Measurements from ENCODE around the gene INKA1. TPM values are rescaled to one million over a fixed set of nuclear protein-coding genes. Genes with fewer than 3 reads are reported as not detected.

INKA1 gene
- total RNA-seq, 2 donors from 2014 or later, result 1.8 to 4.2 TPM

DNA sequence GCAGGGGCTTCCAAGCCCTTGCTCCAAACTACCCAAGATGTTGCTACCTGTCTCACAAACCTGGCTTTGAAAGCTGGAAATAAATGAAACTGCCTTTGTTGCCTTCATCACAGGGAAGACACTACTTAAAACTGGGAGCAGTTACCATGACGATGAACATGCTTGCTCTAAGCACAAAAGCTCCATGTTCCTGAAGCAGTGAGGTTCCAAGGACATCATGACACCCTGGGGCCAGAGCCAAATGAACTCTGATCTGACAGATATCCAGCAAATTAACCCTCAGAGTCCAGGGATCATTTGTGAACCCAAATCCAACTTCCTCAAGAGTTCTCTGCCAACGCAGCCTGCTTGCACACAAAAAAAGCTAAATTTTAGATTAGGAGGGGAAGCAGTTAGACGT lies 42.6 kb downstream of the INKA1 start:
- H3K27me3 ChIP-seq, result no peaks in the 10 kb centered on the region
- no peaks in the 10 kb centered on the region for H3K36me3 ChIP-seq
- H3K9me3 ChIP-seq, result no peaks in the 10 kb centered on the region
- H3K4me1 ChIP-seq, result peaks cover 0 to 2% of the 10 kb centered on the region in 2 donors
- TF ChIP-seq, protein P1, sequence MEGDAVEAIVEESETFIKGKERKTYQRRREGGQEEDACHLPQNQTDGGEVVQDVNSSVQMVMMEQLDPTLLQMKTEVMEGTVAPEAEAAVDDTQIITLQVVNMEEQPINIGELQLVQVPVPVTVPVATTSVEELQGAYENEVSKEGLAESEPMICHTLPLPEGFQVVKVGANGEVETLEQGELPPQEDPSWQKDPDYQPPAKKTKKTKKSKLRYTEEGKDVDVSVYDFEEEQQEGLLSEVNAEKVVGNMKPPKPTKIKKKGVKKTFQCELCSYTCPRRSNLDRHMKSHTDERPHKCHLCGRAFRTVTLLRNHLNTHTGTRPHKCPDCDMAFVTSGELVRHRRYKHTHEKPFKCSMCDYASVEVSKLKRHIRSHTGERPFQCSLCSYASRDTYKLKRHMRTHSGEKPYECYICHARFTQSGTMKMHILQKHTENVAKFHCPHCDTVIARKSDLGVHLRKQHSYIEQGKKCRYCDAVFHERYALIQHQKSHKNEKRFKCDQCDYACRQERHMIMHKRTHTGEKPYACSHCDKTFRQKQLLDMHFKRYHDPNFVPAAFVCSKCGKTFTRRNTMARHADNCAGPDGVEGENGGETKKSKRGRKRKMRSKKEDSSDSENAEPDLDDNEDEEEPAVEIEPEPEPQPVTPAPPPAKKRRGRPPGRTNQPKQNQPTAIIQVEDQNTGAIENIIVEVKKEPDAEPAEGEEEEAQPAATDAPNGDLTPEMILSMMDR (IDR thresholded peaks at IDR 0.05), result no peak
- H3K27ac ChIP-seq, result no peak overlapping the region
- H3K4me3 ChIP-seq, result no peak overlapping the region
- no peak for DNase-seq (ENCODE audit: low spot score)

Small RNAs within 50 kb of the gene (microRNA-seq; reads per million reads assigned to microRNA genes)
- gene MIR5193 (ENCODE audit: borderline number of aligned reads in 2 of 2, borderline replicate concordance in 1 of 2), result 0 reads per million in 2 donors

Other genes starting within 250 kb of the INKA1 start
- under 1 TPM; 0.41 to 0.63 TPM for gene BSN, start 248.8 kb upstream of the INKA1 start, total RNA-seq
- 10 to 100 TPM; 61.1 to 67.5 TPM for gene APEH, start 128.9 kb upstream of the INKA1 start, total RNA-seq
- 1 to 10 TPM; 3.9 to 8.0 TPM for gene MST1, start 113.8 kb upstream of the INKA1 start, total RNA-seq
- gene RNF123, start 113.7 kb upstream of the INKA1 start, total RNA-seq, result 10 to 100 TPM; 29.1 to 29.8 TPM
- gene AMIGO3, start 83.6 kb upstream of the INKA1 start, total RNA-seq, result 1 to 10 TPM in 1 of 2 donors, under 1 TPM in 1; 0.44 to 1.1 TPM
- gene GMPPB, start 79.3 kb upstream of the INKA1 start, total RNA-seq, result 10 to 100 TPM; 12.0 to 21.7 TPM
- 10 to 100 TPM; 24.0 to 30.9 TPM for gene IP6K1, start 16.7 kb upstream of the INKA1 start, total RNA-seq
- under 1 TPM in 1 of 2 donors, not detected in 1; 0.20 TPM for gene CDHR4, start 3.4 kb upstream of the INKA1 start, total RNA-seq
- 10 to 100 TPM; 11.3 to 12.2 TPM for gene UBA7, start 10.7 kb downstream of the INKA1 start, total RNA-seq
- 1 to 10 TPM in 1 of 2 donors, under 1 TPM in 1; 0.98 to 2.0 TPM for gene TRAIP, start 53.3 kb downstream of the INKA1 start, total RNA-seq
- not detected for gene CAMKV, start 66.6 kb downstream of the INKA1 start, total RNA-seq
- gene MST1R, start 100.6 kb downstream of the INKA1 start, total RNA-seq, result 1 to 10 TPM; 1.2 to 4.2 TPM
- 1 to 10 TPM; 8.4 to 9.4 TPM for gene MON1A, start 126.5 kb downstream of the INKA1 start, total RNA-seq
- gene RBM6, start 136.9 kb downstream of the INKA1 start, total RNA-seq, result 10 to 100 TPM; 34.6 to 38.0 TPM

All from right atrium auricular region (tissue), 2 donors.